Dermis microvascular lymphatic vessel endothelial cell (primary cell): ENCODE data around the gene EPS8. TPM values are rescaled to one million over a fixed set of nuclear protein-coding genes. Genes with fewer than 3 reads are reported as not detected.
A peak's percentile ranks its signal among the peaks of the same experiment; 100 is the strongest.

Experiments used
- DNase-seq, 2 donors: peaks; one replicate each; pipeline versions ENCODE4 v3.0.0 to v3.0.0-alpha.2; 2010; ENCODE audit warnings: low read depth in 2 of 2
- total RNA-seq: library from RNA; depleted of rRNA; stranded (reverse); fragments of >200 nt; gene quantifications from 2 replicates; pipeline ENCODE4 v1.2.1, GENCODE V29; 2014

Gene EPS8
- total RNA-seq, 1 donor from 2014 or later = 12.1 TPM

DNA sequence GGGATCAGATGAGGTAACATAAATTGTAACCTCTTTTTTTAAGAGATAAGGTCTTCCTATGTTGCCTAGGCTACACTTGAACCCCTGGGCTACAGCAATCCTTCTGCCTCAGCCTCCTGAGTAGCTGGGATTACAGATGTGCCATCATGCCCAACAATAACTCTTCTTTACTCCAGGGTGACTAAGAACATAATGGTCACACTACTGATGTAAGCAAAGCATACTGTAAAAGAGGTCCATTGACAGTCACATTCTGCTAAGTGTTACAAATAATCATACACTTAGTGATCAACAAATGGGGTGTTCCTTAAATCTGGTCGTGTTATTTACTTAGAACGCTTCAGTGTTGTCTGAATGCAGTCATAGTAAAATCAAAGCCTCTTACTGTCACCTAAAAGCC, 68.9 kb downstream of the EPS8 start:
- no peak for DNase-seq

DNA sequence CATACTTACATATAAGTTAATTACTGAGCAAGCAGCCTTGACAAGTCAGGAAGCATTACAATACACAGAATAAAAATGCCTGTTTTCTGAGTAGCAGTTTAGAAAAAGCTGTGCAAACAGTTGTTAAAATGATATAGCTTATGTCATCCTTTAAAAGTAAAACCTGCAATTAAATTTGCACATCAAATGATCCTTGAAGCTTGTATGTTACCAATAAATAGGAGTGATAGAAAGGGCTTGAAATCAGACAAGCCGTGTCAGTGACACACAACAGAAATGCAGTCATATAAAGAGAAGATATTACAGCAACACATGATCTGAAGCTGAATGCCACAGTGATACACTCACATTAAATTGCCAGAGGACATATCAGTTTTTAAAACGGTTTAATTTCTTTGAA, 70.0 kb downstream of the EPS8 start:
- no peak for DNase-seq

DNA sequence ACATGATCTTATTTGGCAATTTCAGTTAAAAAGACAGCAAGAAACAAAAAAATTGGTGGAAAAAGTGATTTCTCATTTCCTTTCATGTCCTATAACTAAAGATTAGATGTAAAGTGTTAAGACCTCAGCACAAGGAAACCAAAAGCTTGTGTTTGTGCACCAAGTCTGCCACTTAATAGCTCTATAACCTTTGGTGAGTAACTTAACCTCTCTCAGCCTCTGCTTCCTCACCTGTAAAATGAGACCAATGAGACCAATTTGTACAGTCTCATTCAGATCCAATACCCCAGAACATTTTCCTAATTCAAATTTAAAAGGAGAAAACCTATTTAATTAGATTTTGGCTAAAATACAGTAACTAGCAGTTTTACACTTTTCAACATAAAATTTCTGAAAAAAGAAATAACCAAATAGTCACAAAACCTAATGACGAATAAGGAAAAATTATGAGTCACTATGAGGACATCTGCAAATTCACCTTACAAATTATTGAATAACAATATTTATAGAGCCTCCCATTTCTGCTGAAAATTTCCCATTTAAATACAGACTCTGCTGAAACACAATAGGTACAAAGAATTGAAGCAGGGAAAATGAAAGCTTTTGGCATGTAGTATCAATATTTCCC, 71.1 kb downstream of the EPS8 start:
- no peak for DNase-seq

DNA sequence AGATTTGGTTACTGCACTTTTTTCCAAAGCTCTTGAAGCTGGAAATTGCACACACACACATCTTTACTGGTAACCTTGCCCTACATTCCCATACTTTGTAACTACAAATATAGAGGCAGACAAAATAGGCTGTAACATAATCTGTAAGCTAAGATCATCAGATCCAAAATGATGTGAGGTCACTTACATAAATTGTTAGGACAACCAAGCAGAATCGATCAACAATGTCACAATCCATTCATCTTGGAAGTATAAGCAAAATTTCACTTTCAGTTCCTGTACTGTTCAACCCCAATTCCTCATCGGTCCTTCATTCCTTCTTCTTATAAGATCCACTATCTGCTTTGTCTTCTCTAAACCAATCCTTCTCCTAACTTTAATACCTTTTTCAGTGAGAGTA, 72.6 kb downstream of the EPS8 start:
- no peak for DNase-seq

DNA sequence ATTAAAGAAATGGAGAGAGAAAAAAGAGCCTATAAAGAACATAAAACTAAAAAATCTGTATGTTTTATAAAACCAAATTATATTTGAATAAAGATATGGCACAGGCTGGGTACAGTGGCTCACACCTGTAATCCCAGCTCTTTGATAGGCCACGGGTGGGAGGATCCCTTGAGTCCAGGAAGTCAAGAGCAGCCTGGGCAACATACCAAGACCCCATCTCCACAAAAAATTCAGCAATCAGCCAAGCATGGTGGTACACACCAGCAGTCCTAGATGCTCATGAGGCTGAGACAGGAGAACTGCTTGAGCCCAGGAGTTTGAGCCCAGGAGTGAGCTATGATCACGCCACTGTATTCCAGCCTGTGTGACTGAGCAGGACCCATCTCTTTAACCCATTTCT, 74.9 kb downstream of the EPS8 start:
- no peak for DNase-seq

DNA sequence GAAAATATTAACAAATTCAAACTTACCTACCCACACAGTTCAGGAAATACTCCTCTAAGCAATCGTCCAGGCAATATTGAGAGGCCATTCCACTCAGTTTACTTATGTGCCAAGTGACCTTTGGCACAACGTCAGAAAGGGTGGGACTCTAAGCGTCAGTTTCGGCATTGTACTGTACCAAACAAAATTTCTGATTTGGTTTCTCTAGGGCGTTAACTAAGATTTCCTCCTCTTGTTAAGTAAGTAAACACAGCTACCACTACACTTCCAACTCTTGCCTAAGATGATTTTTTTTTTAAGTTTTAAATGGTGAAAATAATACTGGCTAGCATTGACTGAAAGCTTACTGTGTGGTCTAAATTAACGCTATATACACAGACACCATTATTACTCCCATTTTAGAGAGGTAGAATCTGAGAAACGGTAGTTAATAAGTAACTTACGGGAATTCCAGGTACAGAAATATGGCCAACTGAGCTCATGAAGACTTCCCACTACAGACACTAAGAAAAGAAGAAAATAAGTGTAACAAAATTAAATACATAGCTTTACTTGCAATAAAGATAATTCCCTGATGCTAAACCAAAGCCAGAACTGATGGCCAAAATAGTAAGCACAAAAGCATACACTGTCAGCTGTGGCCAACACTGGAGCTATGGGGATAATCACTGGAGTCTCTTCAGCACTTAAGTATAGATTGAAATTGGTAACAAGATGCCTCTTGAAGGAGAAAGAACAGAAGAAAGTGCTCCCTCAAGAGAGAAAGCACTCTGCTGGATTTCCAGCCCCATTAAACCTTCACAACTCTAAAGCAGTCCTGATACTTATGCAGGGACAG, 76.1 kb downstream of the EPS8 start:
- DNase-seq = no peak

DNA sequence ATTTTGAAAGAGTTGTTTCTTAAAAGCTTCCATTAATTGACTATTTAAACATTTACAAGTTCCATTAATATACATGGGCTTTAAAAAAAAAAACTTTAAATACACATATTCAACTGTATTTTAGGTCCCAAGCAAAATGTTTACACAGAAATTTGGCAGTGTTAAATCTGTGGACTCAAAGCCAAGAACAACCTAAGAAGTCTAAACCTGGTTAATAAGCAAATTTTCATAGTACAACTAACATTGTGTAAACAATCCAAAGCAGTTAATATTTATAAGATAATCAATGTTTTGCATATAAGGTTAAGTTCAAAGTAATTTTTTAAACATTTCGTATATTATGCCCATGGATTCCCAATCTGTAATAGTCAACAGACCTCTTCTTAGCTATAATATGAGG, 77.0 kb downstream of the EPS8 start:
- DNase-seq = no peak

DNA sequence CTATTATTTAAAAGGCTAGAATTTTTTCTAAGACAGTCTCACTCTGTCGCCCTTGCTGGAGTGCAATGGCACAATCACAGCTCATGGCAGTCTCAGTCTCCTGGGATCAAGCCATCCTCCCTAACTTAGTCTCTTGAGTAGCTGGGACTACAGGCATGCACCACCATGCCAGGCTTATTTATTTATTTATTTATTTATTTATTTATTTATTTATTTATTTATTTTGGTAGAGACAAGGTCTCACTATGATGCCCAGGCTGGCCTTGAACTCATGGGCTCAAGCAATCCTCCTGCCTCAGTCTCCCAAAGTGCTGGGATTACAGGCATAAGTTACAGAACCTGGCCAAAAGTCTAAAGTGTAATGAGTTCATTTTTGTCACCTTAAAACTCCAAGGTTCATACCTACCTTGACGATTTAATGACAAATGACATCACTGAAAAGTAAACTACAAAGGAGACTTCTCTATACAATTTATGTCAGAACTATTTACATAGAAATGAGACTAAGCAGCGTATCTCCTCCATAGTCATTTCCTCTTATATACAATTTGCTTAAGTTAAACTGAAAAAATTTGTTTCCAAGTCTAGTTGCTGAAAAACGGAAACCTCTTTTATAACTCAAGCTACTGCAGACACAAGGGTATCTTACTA, 78.2 kb downstream of the EPS8 start:
- no peak for DNase-seq

DNA sequence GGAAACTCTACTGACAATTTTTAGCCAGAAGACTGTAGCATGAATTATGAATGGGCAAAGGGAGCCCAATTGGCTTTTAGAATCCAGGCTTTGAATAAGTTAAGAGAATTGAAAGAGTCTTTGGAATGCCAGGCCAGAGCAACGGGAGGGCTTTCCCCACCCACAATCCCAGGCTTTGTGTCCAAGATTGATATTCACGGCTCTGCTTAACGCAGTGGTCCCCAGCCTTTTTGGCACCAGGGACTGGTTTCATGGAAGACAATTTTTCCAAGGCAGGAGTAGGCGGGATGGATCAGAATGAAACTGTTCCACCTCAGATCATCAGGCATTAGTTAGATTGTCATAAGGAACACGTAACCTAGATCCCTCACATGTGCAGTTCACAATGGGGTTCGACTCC, 79.6 kb downstream of the EPS8 start:
- DNase-seq = no peak

DNA sequence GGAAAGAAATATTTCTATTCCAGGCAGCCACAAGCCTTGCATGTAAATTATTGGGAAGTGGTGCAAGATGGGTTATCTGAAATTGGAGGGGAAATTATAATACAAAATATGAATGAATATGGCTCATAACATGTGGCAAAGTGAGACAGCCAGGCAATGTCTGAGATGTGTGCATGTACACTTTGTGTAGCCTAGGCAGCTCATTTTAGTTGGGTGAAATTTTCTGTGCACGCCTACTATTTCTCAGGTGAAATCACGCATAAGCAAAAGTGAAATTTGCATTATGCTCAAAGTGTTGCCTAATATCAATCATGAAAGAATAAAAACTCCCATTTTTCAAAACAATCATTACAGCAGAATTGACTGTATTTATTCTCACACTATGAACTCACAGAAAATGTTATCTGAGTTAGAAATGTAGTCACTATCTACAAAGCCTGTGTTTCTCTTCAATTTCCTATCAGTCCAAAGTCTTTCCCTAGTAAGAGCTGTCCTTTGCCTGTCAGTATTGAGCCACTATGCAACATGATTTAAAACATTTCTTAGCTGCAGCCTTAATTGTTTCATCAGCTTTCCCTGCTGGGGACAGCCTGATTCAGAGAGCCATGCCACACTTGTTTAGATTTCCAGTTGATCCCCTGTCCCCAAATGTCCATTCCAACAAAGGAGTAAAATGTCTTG, 80.7 kb downstream of the EPS8 start:
- no peak for DNase-seq

DNA sequence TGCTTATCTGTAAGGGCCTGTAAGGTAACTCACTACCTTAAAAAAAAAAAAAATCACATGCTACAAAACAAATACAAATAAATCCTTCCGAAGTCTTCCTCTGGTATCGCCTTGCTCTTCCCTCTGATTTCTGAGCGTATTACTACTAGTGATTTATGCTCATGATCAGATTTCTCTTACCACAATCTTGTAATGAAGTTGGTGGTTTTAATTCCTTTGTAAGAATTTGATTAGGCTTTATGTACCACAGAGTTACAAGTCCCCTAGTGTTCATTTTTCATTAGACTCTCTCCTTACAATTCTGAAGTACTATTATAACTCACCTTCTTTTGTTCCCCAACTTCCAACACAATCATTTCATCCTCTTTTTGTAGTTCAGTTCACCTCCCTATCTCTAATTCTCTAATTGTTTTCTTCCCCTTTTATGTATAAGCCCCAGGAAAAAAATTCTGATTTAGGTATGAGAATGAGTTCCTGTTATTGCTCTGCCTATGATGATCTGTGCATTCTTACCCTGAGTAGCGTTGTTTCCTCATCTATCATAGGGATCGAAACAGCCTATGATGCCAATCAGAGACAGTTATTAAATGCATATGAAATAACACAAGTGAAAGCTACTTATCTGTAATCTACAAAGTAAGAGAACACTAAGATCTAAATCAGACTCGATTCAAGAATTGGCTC, 81.5 kb downstream of the EPS8 start:
- DNase-seq = no peak

DNA sequence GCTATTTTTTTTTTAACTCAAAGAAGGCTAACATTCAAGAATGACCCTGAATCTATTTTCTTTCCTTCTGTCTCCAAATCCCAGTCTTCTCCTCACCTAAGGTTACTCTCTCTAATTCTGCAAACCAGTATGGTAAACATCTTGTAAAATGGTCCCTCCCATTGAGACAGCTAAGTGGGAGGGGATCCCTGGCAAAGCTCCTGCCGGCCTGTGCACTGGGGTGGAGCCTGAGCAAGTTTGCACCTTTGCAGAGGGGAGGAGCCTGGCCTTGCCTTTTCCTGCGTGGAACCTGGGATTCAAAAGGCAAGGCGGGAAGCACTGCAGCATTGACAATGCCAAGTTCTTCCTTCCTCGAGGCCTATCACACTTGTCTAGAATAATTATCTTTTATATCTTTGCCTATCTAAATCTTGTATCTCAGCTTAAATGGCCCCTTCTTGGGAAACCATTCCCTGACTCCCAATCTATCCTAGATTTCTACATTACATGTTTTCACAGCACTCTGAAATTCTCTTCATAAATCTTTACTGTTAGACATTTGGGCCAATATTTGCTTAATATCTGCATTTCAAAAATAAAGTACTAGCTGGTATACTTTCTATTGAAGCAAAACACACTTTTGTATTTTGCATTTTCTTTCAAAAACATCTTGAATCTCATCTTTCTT, 83.0 kb downstream of the EPS8 start:
- DNase-seq = no peak

DNA sequence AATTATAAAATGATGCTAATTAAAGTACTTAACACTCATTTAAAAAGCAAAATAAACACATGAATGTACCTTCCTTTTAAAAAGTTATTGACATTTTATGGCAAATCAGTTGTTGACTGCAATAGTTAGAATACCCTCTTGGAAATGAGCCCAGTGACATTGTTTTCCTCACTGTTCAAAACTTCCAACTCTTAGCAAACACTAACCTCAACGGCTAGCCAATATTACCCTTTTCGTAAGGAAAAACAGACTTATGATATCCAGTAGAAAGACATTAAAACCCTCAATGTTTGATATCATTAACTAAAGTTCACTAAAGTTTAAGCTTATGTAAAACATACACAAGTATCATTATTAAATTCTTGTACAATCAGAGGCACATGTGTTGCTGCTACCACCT, 83.6 kb downstream of the EPS8 start:
- peak in 1 of 2 donors; percentile 55 for DNase-seq

DNA sequence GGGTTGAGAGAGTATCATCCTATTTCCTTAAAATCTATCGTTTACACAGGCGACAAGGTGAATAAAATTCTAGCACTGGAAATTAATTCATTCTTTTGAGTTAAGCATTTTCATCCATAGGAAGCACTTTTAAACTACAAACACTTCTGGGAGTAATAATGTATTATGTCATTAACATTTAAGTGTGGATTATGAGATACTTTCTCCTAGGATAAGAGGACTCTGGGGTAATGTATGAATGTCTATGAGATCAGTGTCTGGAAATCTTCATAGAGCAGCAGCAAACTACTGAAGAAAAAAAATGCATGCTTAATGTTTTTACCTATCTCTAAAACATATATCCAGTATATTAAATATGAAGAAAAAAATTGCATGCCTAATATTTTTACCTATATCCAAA, 86.9 kb downstream of the EPS8 start:
- no peak for DNase-seq

DNA sequence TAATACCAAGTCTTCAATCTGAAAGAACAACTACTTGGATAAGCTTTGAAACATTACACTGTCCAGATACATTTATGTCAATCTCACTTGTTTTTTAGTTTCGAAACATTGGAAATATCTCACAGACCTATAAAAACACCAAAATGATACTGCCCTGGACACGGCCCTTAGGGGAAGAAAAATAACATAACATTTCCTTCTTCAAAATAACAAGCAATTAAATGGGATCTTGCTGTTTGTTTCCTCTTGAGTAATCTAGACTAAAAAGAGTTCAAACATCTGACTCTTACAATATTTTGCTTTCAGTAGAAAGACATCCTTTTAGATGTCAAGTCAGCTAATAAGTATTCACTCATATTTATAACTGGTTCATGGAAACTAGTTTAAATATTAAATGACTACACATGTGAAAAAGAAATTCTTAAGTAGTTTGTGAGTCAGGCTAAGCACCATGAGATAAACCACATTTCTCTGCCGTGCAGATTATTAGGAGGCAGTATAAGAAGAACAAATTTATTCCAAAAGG, 87.5 kb downstream of the EPS8 start:
- peak in 1 of 2 donors; percentile 77 for DNase-seq

DNA sequence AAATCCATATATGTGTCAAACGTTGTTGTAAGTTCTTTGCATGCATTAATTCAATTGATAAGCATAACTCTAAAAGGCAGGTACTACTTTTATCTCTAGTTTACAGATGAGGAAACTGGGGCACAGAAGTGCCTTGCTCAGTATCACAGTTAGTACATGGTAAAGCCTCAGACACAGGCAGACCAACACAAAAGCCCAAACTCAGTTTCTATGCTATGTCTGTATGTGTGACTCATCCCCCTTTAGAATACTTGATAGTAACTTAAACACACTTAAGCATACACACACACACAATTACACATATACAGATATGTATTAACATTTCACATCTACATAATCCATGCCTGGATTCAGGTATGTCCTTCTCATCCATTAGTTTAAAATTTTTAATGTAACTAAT, 88.0 kb downstream of the EPS8 start:
- DNase-seq = peak in 1 of 2 donors; percentile 70

DNA sequence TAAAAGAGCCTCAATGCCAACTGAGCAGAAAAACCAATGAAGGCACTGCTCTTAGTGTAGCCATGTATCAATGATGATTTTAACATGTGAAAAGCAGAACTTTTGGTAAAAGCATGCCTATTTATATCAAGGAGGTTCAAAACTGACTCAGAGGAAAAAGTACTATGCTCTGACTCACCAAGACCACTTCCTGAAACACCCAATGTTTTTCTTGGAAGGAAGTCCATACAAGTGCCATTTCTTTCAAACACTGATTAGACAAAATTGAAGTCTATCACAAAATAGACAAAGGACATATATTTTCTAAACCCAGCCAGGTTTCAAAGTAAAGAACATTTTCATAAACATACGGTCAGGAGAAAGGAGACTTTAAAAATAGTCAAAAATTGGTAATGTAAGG, 88.6 kb downstream of the EPS8 start:
- peak in 1 of 2 donors; percentile 94 for DNase-seq

DNA sequence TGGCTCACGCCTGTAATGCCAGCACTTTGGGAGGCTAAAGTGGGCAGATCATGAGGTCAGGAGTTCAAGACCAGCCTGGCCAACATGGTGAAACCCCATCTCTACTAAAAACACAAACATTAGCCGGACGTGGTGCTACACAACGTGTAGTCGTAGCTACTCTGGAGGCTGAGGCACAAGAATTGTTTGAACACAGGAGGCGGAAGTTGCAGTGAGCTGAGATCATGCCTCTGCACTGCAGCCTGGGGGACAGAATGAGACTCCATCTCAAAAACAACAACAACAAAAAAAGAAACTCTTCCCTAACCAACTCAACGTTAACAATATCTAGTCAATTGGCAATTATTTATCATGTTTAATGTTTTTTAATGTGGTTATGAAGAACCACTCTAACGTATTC, 89.3 kb downstream of the EPS8 start:
- peak in 1 of 2 donors; percentile 61 for DNase-seq

DNA sequence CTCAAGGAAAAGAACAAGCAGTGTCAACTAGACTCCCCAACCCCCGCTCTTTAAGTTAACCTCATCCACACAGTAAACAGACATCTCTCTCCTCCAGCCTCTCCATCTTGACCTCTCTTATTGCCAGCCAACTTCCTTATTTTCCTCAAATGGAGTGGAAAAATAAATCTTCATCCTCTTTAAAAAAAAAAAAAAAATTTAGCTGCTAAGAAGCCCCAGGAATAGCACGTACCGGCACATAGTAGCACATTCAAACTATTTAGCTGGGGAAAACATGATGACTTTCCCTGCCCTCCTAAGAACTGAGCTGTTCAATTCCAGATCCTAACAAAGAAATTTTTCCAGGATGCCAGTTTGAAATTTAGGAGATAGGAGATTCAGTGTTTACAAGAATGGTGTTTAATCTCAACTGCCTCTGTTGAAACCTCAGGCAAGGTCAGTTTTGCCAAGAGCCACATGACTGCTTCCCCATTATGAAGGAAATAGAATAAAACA, 90.8 kb downstream of the EPS8 start:
- DNase-seq = peak in 1 of 2 donors; percentile 28

DNA sequence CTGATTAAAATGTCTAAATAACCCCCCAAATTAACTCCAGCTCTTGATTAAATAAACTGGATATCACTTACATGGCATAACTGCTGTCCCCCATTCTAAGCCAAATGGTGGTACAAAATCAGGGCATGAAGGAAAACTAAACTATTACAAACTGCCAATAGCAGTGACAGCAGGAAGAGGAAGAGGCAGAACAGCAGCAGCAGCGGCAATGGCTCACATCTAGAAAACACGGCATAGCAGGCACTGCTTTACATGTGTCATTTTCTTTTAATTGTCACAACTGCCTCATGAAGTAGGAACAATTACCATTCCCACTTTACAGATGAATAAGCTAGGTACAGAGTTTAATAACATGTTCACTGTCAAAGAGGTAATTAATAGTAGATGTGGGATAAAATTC, 92.0 kb downstream of the EPS8 start:
- DNase-seq = peak; percentile 5 to 47
